ENCODE measurements around the gene ATP6V0A4.

GRCh38 chr7:138813945-138814344 lies 15.9 kb upstream of the ATP6V0A4 start:
- TF ChIP-seq CTCF (IDR thresholded peaks at IDR 0.05) (no peak), POLR2A (IDR thresholded peaks at IDR 0.05) (no peak)

All from lower leg skin (tissue), 3 donors.